M059J (cell line): Measurements from ENCODE around the gene ZNF334. TPM values are rescaled to one million over a fixed set of nuclear protein-coding genes. Genes with fewer than 3 reads are reported as not detected.

ENCODE experiments used
- DNase-seq: peaks from one replicate; pipeline ENCODE4 v3.0.0-alpha.2; 2012; ENCODE audit warnings: low read depth
- total RNA-seq: library from RNA; depleted of rRNA; stranded (reverse); fragments of >200 nt; shearing (Covaris generic); gene quantifications from 2 replicates; pipeline ENCODE4 v1.2.3, GENCODE V29; 2014; rRNA removed

Gene ZNF334
- total RNA-seq: 1.0 and 1.9 TPM in 2 replicates

- peak; percentile 69 for DNase-seq
Measured at GRCh38 chr20:46512943-46513844, at the start of gene ZNF334. ZNF334 (minus strand) TSS chr20:46513559; CDS start chr20:46512102, 1,457 bp downstream.

GRCh38 chr20:46562373-46563169 is 49.2 kb upstream of the ZNF334 start:
- DNase-seq: peak; percentile 71

GRCh38 chr20:46562009-46562372 is 48.6 kb upstream of the ZNF334 start:
- no peak for DNase-seq

- DNase-seq: peak; percentile 22
Measured at GRCh38 chr20:46559685-46560440, 46.5 kb upstream of the ZNF334 start.

GRCh38 chr20:46559001-46559400 is 45.6 kb upstream of the ZNF334 start:
- no peak for DNase-seq

- peak; percentile 88 for DNase-seq
Measured at GRCh38 chr20:46558511-46558959, 45.2 kb upstream of the ZNF334 start.

- peak; percentile 70 for DNase-seq
Measured at GRCh38 chr20:46557231-46557956, 44.0 kb upstream of the ZNF334 start.

GRCh38 chr20:46555370-46555956 is 42.1 kb upstream of the ZNF334 start:
- DNase-seq: no peak

GRCh38 chr20:46554828-46555227 is 41.5 kb upstream of the ZNF334 start:
- DNase-seq: no peak

- no peak for DNase-seq
Measured at GRCh38 chr20:46553926-46554325, 40.6 kb upstream of the ZNF334 start.

GRCh38 chr20:46552460-46553420 is 39.4 kb upstream of the ZNF334 start:
- no peak for DNase-seq

GRCh38 chr20:46551522-46552381 is 38.4 kb upstream of the ZNF334 start:
- DNase-seq: peak; percentile 16

GRCh38 chr20:46550461-46550860 is 37.1 kb upstream of the ZNF334 start, which contains the start of gene OCSTAMP:
OCSTAMP (minus strand) TSS chr20:46550654; CDS start chr20:46550560, 94 bp downstream.
- no peak for DNase-seq

- no peak for DNase-seq
Measured at GRCh38 chr20:46549188-46549972, 36.0 kb upstream of the ZNF334 start.

- no peak for DNase-seq
Measured at GRCh38 chr20:46548688-46549087, 35.3 kb upstream of the ZNF334 start.

GRCh38 chr20:46547995-46548394 is 34.6 kb upstream of the ZNF334 start:
- DNase-seq: no peak

GRCh38 chr20:46546936-46547335 is 33.6 kb upstream of the ZNF334 start:
- no peak for DNase-seq

- no peak for DNase-seq
Measured at GRCh38 chr20:46546298-46546697, 32.9 kb upstream of the ZNF334 start.
